HepG2 (cell line): ENCODE data around the gene WFDC1. TPM values are rescaled to one million over a fixed set of nuclear protein-coding genes. Genes with fewer than 3 reads are reported as not detected.

Experiments
- ATAC-seq: fragments of 200-7000 bp; cut with Tn5 transposase; 3 replicates; pipeline ENCODE4 v1.9.1; 2020; ENCODE audit warnings: mild to moderate bottlenecking, moderate library complexity
- BruUV-seq: library from RNA; stranded (reverse); fragments of 400-500 nt; replicated peaks from 2 replicates; lab custom pipeline; 2021; lab: Mats Ljungman, UMichigan
- CTCF ChIA-PET: fragments of 300-600 bp; formaldehyde crosslinking; extraction: SDS; loops from one replicate; lab custom pipeline; 2021; ENCODE audit warnings: low total read pairs, inconsistent platforms, low intra/inter-chr PET ratio; lab: Yijun Ruan, JAX
- POLR2A ChIA-PET: fragments of 350-600 bp; sonication (Branson Sonifier 250); formaldehyde crosslinking; loops from one replicate; lab custom pipeline; 2020; ENCODE audit warnings: antibody characterized with exemption, inconsistent platforms; lab: Yijun Ruan, JAX
- DNase-seq: peaks from one replicate; pipeline ENCODE4 v3.0.0-alpha.2; 2015; ENCODE audit warnings: low spot score
- FAIRE-seq: peaks from 3 replicates; lab custom pipeline; 2011; peaks lifted over from hg19 to GRCh38; lab: Jason Lieb, UNC
- H2AFZ ChIP-seq: one replicate; pipeline ENCODE4 v1.6.1; 2011; ENCODE audit warnings: low read length, inconsistent platforms
- H3K27ac ChIP-seq: fragments of 300-600 bp; 3 replicates; pipeline ENCODE4 v1.8.0; 2011; ENCODE audit warnings: mixed run types, mild to moderate bottlenecking, mixed read lengths, low read length, inconsistent platforms; ENCODE audit not compliant: insufficient read depth; ENCODE audit errors: extremely low read length
- H3K27me3 ChIP-seq, 2 experiments: fragments of 200-600 bp in 1 of 2; 2 replicates in 1 of 2; 3 replicates in 1 of 2; pipeline versions ENCODE4 v1.6.0 to v1.8.0; 2011; ENCODE audit warnings: low read length in 2 of 2, mild to moderate bottlenecking in 2 of 2, moderate library complexity in 2 of 2, inconsistent platforms in 1 of 2; ENCODE audit not compliant: insufficient read depth in 2 of 2, control insufficient read depth in 1 of 2
- H3K36me3 ChIP-seq, 2 experiments: fragments of 200-600 bp in 1 of 2; replicated peaks in 1 of 2; 2 replicates in 1 of 2; 3 replicates in 1 of 2; pipeline versions ENCODE4 v1.5.1 to v1.8.0; 2011; ENCODE audit warnings: low read length in 2 of 2, inconsistent platforms in 1 of 2; ENCODE audit not compliant: insufficient read depth in 2 of 2, control insufficient read depth in 1 of 2
- H3K4me1 ChIP-seq: 2 replicates; pipeline ENCODE4 v1.5.1; 2012; ENCODE audit warnings: low read length, inconsistent platforms; ENCODE audit not compliant: insufficient read depth
- H3K4me2 ChIP-seq: 2 replicates; pipeline ENCODE4 v1.6.0; 2011; ENCODE audit warnings: low read depth, low read length, inconsistent platforms
- H3K4me3 ChIP-seq, 3 experiments: fragments of 200-600 bp in 1 of 3; sonication (generic), shearing (Covaris generic) in 1 of 3; replicated peaks in 1 of 3; 2 replicates each; pipeline ENCODE4 v1.5.1; 2011 to 2016; ENCODE audit warnings: low read length in 3 of 3, inconsistent platforms in 2 of 3, low read depth in 2 of 3, mild to moderate bottlenecking in 2 of 3, control low read depth in 1 of 3, mixed read lengths in 1 of 3; ENCODE audit not compliant: insufficient read depth in 1 of 3
- H3K79me2 ChIP-seq: one replicate; pipeline ENCODE4 v1.6.1; 2011; ENCODE audit warnings: low read length, inconsistent platforms; ENCODE audit not compliant: insufficient read depth
- H3K9ac ChIP-seq: 2 replicates; pipeline ENCODE4 v1.6.0; 2011; ENCODE audit warnings: mild to moderate bottlenecking, low read depth, low read length, inconsistent platforms; ENCODE audit not compliant: insufficient read depth
- H3K9me3 ChIP-seq: 2 replicates; pipeline ENCODE4 v1.5.1; 2012; ENCODE audit warnings: mild to moderate bottlenecking, low read length
- H4K20me1 ChIP-seq: 2 replicates; pipeline ENCODE4 v1.6.0; 2011; ENCODE audit warnings: inconsistent platforms, mild to moderate bottlenecking, low read length, moderate library complexity; ENCODE audit not compliant: insufficient read depth
- BHLHE40 ChIP-seq: IDR thresholded peaks from 2 replicates; pipeline ENCODE4 v1.6.1; 2011; ENCODE audit warnings: low read length, improper control_type of control experiment
- BRD4 ChIP-seq: sonication (generic); formaldehyde crosslinking; IDR thresholded peaks from 2 replicates; pipeline ENCODE4 v1.4.0; 2020; ENCODE audit warnings: missing genetic modification reagents
- HNRNPLL ChIP-seq: fragments of 200-400 bp; formaldehyde crosslinking; IDR thresholded peaks from 2 replicates; pipeline ENCODE4 v1.6.1; 2017; ENCODE audit warnings: mild to moderate bottlenecking, low read depth, low read length; ENCODE audit not compliant: poor library complexity, severe bottlenecking
- MIER3 ChIP-seq: IDR thresholded peaks from 2 replicates; pipeline ENCODE4 v1.6.1; 2016; ENCODE audit warnings: missing compliant biosample characterization, borderline replicate concordance
- REPIN1 ChIP-seq: sonication (generic); formaldehyde crosslinking; IDR thresholded peaks from 2 replicates; pipeline ENCODE4 v1.8.0; 2022; ENCODE audit warnings: missing genetic modification reagents, low read depth, mild to moderate bottlenecking, borderline replicate concordance
- ZBTB1 ChIP-seq: sonication (generic); formaldehyde crosslinking; IDR thresholded peaks from 2 replicates; pipeline ENCODE4 v1.4.0; 2020; ENCODE audit warnings: missing genetic modification reagents, borderline replicate concordance
- ZNF496 ChIP-seq: sonication (generic); formaldehyde crosslinking; IDR thresholded peaks from 2 replicates; pipeline ENCODE4 v1.8.1; 2023; ENCODE audit warnings: mild to moderate bottlenecking, moderate library complexity, missing genetic modification reagents; ENCODE audit not compliant: insufficient replicate concordance
- ZNF619 ChIP-seq: sonication (generic); formaldehyde crosslinking; IDR thresholded peaks from 2 replicates; pipeline ENCODE4 v1.4.0; 2020; ENCODE audit warnings: mild to moderate bottlenecking, missing genetic modification reagents
- WGBS: methylation state at CpG from one replicate; pipeline ENCODE4 v1.1.6; 2017; ENCODE audit warnings: low lambda C conversion rate; 5-methylcytosine and 5-hydroxymethylcytosine counted together
- in situ Hi-C: cut with HindIII; loops from 2 replicates; pipeline ENCODE4 v1.10.0; 2017; ENCODE audit warnings: low pct_unique_long_range_greater_than_20kb; ENCODE audit not compliant: extremely low pct_ligation_motif_present
- intact Hi-C: fragments of 100-400 bp; cut with micrococcal nuclease; formaldehyde crosslinking; loops from one replicate; pipeline ENCODE4 v1.10.0; 2022; ENCODE audit not compliant: unreplicated experiment
- polyA plus RNA-seq, 8 experiments: library from polyadenylated mRNA; depleted of rRNA in 3 of 8; stranded (reverse) in 7 of 8; unstranded in 1 of 8; fragments of >200 nt; fragmentation: Illumina TruSeq in 4 of 8; extraction: Trizol in 4 of 8; gene quantifications; 2 replicates each; pipeline versions ENCODE4 v1.2.1 to v1.2.3, GENCODE V29; 2011 to 2016; ENCODE audit warnings: low read depth in 4 of 8, missing spikeins in 1 of 8, mixed read lengths in 1 of 8; ENCODE audit not compliant: insufficient read depth in 1 of 8
- total RNA-seq, 5 experiments: library from RNA; depleted of rRNA; stranded (reverse); fragments of >200 nt; fragmentation: Illumina TruSeq; extraction: Trizol; gene quantifications; 2 replicates each; pipeline ENCODE4 v1.2.3, GENCODE V29; 2016; ENCODE audit warnings: low read depth in 1 of 5
- TF ChIP-seq, protein P1 (sequence below): IDR thresholded peaks from 2 replicates; pipeline ENCODE4 v1.6.1; 2016; ENCODE audit warnings: missing biosample characterization, missing genetic modification reagents, low read depth
- TF ChIP-seq, protein P2 (sequence below): sonication (generic); formaldehyde crosslinking; IDR thresholded peaks from 2 replicates; pipeline ENCODE4 v1.8.0; 2022; ENCODE audit warnings: low read depth, missing genetic modification reagents
- TF ChIP-seq, protein P3 (sequence below): sonication (generic); formaldehyde crosslinking; IDR thresholded peaks from 2 replicates; pipeline ENCODE4 v1.9.0; 2022; ENCODE audit warnings: low read depth, missing genetic modification reagents

WFDC1 gene
- total and polyA plus RNA-seq, 2 of the 13 experiments (the other 11 are each of a cell fraction or from before 2014, with no cell fraction given), result not detected

DNA sequence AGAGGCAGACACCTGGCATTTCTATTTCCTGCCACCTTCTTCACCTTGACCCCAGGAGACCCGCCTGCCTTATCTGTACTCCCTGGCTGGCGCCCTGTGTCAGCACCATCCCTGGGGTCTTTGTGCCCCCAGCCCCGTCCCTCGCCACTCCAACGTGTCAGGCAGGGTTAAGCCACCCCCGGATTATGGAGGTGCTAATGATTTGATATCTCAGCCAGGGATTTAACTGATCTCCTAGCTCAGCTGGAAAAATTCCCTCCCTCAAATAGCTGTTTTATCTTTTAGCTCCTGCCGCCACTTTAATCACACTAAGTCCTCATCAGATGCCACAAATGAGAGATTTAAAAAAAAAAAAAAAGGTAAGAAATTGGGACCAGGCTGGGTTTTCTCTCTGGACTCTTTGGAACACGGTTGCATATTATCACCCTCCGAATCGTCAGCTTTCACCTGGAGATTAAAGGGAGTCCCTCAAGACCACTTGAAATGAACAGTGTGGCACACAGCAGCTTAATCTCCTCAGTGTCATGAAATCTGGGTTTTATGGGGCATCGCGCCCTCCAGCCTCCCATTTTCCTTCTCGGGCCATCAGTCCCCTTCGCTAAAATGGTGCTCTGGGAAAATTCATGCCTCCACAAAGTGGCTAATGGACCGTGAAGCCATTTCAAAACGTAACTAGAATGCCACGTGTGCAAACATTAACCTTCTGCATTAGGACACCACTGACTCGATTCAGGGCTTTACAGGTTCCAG lies 26.2 kb upstream of the WFDC1 start:
- no peak overlapping the region for H3K27ac ChIP-seq
- in situ Hi-C loops (no loop called here), intact Hi-C loops (no loop called here)
- CTCF ChIA-PET, result no interaction called here
- H3K79me2 ChIP-seq, result no peaks in the 10 kb centered on the region
- DNase-seq (no peak), ATAC-seq (no peak), FAIRE-seq (no peak)
- no peaks in the 10 kb centered on the region for H4K20me1 ChIP-seq
- WGBS, result 40% methylated on average over 18 of the region's 18 CpGs
- H3K27me3 ChIP-seq, result no peaks in the 10 kb centered on the region; a peak in 1 of 5 replicates
- no peaks in the 10 kb centered on the region for H3K36me3 ChIP-seq
- H3K9ac ChIP-seq, result no peak overlapping the region
- H3K4me1 ChIP-seq, result peaks cover 10% of the 10 kb centered on the region
- no peaks in the 10 kb centered on the region for H3K9me3 ChIP-seq
- POLR2A ChIA-PET, result no interaction called here
- no peak for TF ChIP-seq ZNF496 (CRISPR knock-in tag)
- no peak for TF ChIP-seq REPIN1 (CRISPR knock-in tag)
- TF ChIP-seq MIER3 (CRISPR knock-in tag), result no peak
- no peak for TF ChIP-seq BHLHE40
- TF ChIP-seq ZBTB1 (CRISPR knock-in tag), result no peak
- TF ChIP-seq HNRNPLL, result no peak
- H2AFZ ChIP-seq, result no peak overlapping the region
- no peak overlapping the region for H3K4me3 ChIP-seq
- H3K4me2 ChIP-seq, result no peak overlapping the region
- no TSS peak for BruUV-seq

DNA sequence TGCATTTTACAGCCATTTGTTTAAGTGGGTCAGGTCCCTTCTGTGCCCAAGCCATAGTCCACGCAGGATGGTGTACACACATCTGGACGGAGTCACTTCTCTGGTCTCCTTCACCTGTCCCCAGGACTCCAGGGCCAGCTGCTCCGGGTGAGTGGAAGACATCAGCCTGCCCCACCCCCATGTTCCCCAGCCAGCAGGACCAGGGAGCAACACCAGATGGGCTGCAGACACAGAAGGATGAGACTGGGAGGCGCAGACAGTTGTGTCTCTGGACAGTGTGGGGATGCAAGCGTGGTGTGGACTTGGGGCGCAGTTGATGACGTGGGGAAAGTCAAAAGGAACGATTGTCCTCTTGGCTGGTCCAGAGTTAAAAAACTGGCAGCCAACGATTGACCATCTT lies 24.6 kb upstream of the WFDC1 start:
- TF ChIP-seq, protein P1, sequence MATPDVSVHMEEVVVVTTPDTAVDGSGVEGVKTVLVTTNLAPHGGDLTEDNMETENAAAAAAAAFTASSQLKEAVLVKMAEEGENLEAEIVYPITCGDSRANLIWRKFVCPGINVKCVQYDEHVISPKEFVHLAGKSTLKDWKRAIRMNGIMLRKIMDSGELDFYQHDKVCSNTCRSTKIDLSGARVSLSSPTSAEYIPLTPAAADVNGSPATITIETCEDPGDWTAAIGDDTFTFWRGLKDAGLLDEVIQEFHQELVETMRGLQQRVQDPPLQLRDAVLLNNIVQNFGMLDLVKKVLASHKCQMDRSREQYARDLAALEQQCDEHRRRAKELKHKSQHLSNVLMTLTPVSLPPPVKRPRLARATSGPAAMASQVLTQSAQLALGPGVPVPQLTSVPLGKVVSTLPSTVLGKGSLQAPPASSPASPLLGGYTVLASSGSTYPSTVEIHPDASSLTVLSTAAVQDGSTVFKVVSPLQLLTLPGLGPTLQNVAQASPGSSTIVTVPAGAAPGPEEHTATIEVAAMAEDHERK (CRISPR knock-in tag), result no peak
- TF ChIP-seq, protein P2, sequence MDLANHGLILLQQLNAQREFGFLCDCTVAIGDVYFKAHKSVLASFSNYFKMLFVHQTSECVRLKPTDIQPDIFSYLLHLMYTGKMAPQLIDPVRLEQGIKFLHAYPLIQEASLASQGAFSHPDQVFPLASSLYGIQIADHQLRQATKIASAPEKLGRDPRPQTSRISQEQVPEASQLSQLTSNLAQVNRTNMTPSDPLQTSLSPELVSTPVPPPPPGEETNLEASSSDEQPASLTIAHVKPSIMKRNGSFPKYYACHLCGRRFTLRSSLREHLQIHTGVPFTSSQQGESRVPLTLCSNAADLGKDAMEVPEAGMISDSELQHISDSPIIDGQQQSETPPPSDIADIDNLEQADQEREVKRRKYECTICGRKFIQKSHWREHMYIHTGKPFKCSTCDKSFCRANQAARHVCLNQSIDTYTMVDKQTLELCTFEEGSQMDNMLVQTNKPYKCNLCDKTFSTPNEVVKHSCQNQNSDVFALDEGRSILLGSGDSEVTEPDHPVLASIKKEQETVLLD (CRISPR knock-in tag), result no peak
- TF ChIP-seq ZNF619 (CRISPR knock-in tag) (no peak), BRD4 (CRISPR knock-in tag) (no peak)
- TF ChIP-seq, protein P3, sequence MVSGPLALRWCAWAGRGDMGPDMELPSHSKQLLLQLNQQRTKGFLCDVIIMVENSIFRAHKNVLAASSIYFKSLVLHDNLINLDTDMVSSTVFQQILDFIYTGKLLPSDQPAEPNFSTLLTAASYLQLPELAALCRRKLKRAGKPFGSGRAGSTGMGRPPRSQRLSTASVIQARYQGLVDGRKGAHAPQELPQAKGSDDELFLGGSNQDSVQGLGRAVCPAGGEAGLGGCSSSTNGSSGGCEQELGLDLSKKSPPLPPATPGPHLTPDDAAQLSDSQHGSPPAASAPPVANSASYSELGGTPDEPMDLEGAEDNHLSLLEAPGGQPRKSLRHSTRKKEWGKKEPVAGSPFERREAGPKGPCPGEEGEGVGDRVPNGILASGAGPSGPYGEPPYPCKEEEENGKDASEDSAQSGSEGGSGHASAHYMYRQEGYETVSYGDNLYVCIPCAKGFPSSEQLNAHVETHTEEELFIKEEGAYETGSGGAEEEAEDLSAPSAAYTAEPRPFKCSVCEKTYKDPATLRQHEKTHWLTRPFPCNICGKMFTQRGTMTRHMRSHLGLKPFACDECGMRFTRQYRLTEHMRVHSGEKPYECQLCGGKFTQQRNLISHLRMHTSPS (CRISPR knock-in tag), result no peak
- Histone ChIP-seq H3K36me3 (no peaks in the 10 kb centered on the region), H3K27ac (no peak overlapping the region), H3K4me3 (no peak overlapping the region), H3K9ac (no peak overlapping the region), H4K20me1 (no peaks in the 10 kb centered on the region), H3K9me3 (no peaks in the 10 kb centered on the region), H2AFZ (no peak overlapping the region), H3K27me3 (peaks cover 0 to 10% of the 10 kb centered on the region in 2 experiments; a peak in 2 of 5 replicates), H3K4me2 (no peak overlapping the region), H3K4me1 (peaks cover 10% of the 10 kb centered on the region), H3K79me2 (no peaks in the 10 kb centered on the region)
- ChIA-PET CTCF (no interaction called here), POLR2A (no interaction called here)
- in situ Hi-C loops (no loop called here), intact Hi-C loops (no loop called here)
- FAIRE-seq (no peak), DNase-seq (no peak), ATAC-seq (no peak)
- no TSS peak for BruUV-seq
- 52% methylated on average over 9 of the region's 9 CpGs for WGBS
